M059J (cell line): ENCODE measurements around the gene ANAPC15. TPM values are rescaled to one million over a fixed set of nuclear protein-coding genes. Genes with fewer than 3 reads are reported as not detected.
A peak's percentile ranks its signal among the peaks of the same experiment; 100 is the strongest.

ENCODE experiments used
- DNase-seq: peaks from one replicate; pipeline ENCODE4 v3.0.0-alpha.2; 2012; ENCODE audit warnings: low read depth
- total RNA-seq: library from RNA; depleted of rRNA; stranded (reverse); fragments of >200 nt; shearing (Covaris generic); gene quantifications from 2 replicates; pipeline ENCODE4 v1.2.3, GENCODE V29; 2014

ANAPC15 gene
- total RNA-seq, 1 experiment from 2014 or later, result 40.1 TPM

GRCh38 chr11:72085621-72086351 is 26.7 kb downstream of the ANAPC15 start:
- DNase-seq, result no peak

GRCh38 chr11:72084965-72085364 is 27.5 kb downstream of the ANAPC15 start:
- DNase-seq, result no peak

GRCh38 chr11:72084076-72084475 is 28.4 kb downstream of the ANAPC15 start:
- DNase-seq, result no peak

- DNase-seq, result no peak
Observed at GRCh38 chr11:72083414-72083813, 29.1 kb downstream of the ANAPC15 start.

- DNase-seq, result no peak
Observed at GRCh38 chr11:72081821-72082453, 30.6 kb downstream of the ANAPC15 start.

- DNase-seq, result no peak
Observed at GRCh38 chr11:72081184-72081644, 31.3 kb downstream of the ANAPC15 start.

- peak; percentile 100 for DNase-seq
Observed at GRCh38 chr11:72080326-72081183, 31.9 kb downstream of the ANAPC15 start, which contains the start of the genes LRRC51 and NUMA1. Gene LRRC51 (plus strand): TSS chr11:72080850. CDS start chr11:72089084, 8,234 bp downstream. Gene NUMA1 (minus strand): TSS chr11:72080542. CDS start chr11:72035943, 44,599 bp downstream.

GRCh38 chr11:72079819-72080325 is 32.6 kb downstream of the ANAPC15 start:
- DNase-seq, result peak; percentile 39

GRCh38 chr11:72078477-72078876 is 34.0 kb downstream of the ANAPC15 start:
- DNase-seq, result peak; percentile 55

- DNase-seq, result no peak
Observed at GRCh38 chr11:72075756-72076155, 36.7 kb downstream of the ANAPC15 start.

GRCh38 chr11:72075109-72075508 is 37.4 kb downstream of the ANAPC15 start:
- peak; percentile 57 for DNase-seq

GRCh38 chr11:72072348-72072747 is 40.1 kb downstream of the ANAPC15 start:
- peak; percentile 93 for DNase-seq

GRCh38 chr11:72070491-72070890 is 42.0 kb downstream of the ANAPC15 start:
- DNase-seq, result no peak

- peak; percentile 92 for DNase-seq
Observed at GRCh38 chr11:72069787-72070251, 42.7 kb downstream of the ANAPC15 start.

- no peak for DNase-seq
Observed at GRCh38 chr11:72069200-72069599, 43.3 kb downstream of the ANAPC15 start.

GRCh38 chr11:72067676-72068075 is 44.8 kb downstream of the ANAPC15 start:
- no peak for DNase-seq

- DNase-seq, result no peak
Observed at GRCh38 chr11:72067266-72067665, 45.2 kb downstream of the ANAPC15 start.

- DNase-seq, result no peak
Observed at GRCh38 chr11:72066855-72067254, 45.6 kb downstream of the ANAPC15 start.

GRCh38 chr11:72061739-72062396 is 50.6 kb downstream of the ANAPC15 start:
- no peak for DNase-seq
